ENCODE measurements around the gene RPL36. TPM values are rescaled to one million over a fixed set of nuclear protein-coding genes. Genes with fewer than 3 reads are reported as not detected.

RPL36 gene
- total and polyA plus RNA-seq, 10 donors = 294 to 2,825 (median 805) TPM

DNA sequence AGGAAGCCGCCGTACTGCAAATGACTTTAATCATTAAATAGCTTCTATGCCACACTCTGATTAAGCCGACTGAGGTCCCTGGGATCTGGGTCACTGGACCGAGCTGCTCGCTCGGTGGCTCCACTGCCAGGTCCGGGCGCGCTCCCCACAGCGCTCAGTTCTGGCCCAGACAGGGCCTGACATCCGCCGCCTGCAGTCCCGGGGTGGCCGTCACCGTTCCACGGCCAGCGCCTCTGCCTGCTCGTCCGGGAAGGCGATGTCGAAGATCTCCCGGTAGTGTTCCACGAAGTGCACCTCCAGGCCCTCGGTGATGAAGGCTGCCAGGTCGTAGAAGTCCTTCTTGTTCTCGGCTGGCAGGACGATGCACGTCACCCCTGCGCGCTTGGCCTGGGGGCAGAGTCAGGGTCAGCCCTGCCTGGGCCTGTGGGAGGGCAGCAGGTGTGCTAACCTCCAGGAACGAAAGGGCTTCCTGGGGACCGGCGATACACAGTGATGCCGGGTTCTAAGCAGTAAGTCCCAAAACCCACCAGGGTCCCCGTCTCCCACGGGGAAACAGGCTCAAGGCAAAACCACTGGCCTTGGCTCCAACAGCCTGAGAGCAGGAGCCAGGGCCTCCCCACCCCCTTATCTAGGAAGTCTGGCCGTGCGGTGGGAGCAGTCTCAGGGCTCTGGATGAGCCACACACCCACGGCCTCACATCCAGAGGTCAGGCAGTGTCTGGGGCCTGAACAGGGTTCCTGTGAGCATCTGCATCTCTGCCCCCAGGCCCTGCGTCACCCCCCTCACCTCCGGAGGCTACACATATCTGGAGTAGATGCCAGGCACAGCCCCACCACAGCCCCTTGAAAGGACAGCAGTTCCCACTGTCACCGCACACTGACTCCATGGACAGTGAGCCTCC, 2.0 kb downstream of the RPL36 start:
- intact Hi-C loops (cut with DNase I; ENCODE audit: low total_unique reads) = no loop called here
- peak; percentile 80 for DNase-seq
- 66 to 75% (median 68%) methylated on average over 14 to 42 of the region's 42 CpGs for WGBS, 5 donors
- H3K27ac ChIP-seq = peak overlapping the region in 7 of 8 donors; percentile 90 to 94 (median 94)
- peaks cover 4 to 59% (median 54%) of the 10 kb centered on the region in 6 donors for H3K36me3 ChIP-seq
- H3K4me3 ChIP-seq = peak overlapping the region; percentile 65 to 93 (median 80)
- peaks cover 14 to 67% (median 51%) of the 10 kb centered on the region in 6 donors for H3K4me1 ChIP-seq
- TF ChIP-seq, protein P1, sequence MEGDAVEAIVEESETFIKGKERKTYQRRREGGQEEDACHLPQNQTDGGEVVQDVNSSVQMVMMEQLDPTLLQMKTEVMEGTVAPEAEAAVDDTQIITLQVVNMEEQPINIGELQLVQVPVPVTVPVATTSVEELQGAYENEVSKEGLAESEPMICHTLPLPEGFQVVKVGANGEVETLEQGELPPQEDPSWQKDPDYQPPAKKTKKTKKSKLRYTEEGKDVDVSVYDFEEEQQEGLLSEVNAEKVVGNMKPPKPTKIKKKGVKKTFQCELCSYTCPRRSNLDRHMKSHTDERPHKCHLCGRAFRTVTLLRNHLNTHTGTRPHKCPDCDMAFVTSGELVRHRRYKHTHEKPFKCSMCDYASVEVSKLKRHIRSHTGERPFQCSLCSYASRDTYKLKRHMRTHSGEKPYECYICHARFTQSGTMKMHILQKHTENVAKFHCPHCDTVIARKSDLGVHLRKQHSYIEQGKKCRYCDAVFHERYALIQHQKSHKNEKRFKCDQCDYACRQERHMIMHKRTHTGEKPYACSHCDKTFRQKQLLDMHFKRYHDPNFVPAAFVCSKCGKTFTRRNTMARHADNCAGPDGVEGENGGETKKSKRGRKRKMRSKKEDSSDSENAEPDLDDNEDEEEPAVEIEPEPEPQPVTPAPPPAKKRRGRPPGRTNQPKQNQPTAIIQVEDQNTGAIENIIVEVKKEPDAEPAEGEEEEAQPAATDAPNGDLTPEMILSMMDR (IDR thresholded peaks at IDR 0.05 in 8 of 11, conservative IDR thresholded peaks at IDR 0.05 in 3 of 11) = no peak
- peak in 1 of 3 donors; percentile 52 for TF ChIP-seq POLR2AphosphoS5 (IDR thresholded peaks at IDR 0.05)
- no peaks in the 10 kb centered on the region for H3K27me3 ChIP-seq (replicated peaks in 1 of 7)
- no peaks in the 10 kb centered on the region for H3K9me3 ChIP-seq

- DNase-seq = peak; percentile 67
- H3K36me3 ChIP-seq = peaks cover 4 to 66% (median 56%) of the 10 kb centered on the region in 6 donors
- TF ChIP-seq POLR2AphosphoS5 (IDR thresholded peaks at IDR 0.05) (no peak), POLR2A (IDR thresholded peaks at IDR 0.05) (no peak)
- TF ChIP-seq, protein P1 (IDR thresholded peaks at IDR 0.05 in 8 of 11, conservative IDR thresholded peaks at IDR 0.05 in 3 of 11) = no peak
- peak overlapping the region in 1 of 8 donors; percentile 80 for H3K4me3 ChIP-seq
- H3K27ac ChIP-seq = peak overlapping the region in 5 of 8 donors; percentile 90 to 94 (median 94)
- intact Hi-C loops (cut with DNase I; ENCODE audit: low total_unique reads) = no loop called here
- H3K27me3 ChIP-seq (replicated peaks in 1 of 7) = no peaks in the 10 kb centered on the region
- 80 to 91% (median 84%) methylated on average over 7 of the region's 7 CpGs for WGBS, 5 donors
- peaks cover 8 to 60% (median 44%) of the 10 kb centered on the region in 6 donors for H3K4me1 ChIP-seq
- H3K9me3 ChIP-seq = no peaks in the 10 kb centered on the region
Observed at GRCh38 chr19:5692723-5693194, 2.7 kb downstream of the RPL36 start.

DNA sequence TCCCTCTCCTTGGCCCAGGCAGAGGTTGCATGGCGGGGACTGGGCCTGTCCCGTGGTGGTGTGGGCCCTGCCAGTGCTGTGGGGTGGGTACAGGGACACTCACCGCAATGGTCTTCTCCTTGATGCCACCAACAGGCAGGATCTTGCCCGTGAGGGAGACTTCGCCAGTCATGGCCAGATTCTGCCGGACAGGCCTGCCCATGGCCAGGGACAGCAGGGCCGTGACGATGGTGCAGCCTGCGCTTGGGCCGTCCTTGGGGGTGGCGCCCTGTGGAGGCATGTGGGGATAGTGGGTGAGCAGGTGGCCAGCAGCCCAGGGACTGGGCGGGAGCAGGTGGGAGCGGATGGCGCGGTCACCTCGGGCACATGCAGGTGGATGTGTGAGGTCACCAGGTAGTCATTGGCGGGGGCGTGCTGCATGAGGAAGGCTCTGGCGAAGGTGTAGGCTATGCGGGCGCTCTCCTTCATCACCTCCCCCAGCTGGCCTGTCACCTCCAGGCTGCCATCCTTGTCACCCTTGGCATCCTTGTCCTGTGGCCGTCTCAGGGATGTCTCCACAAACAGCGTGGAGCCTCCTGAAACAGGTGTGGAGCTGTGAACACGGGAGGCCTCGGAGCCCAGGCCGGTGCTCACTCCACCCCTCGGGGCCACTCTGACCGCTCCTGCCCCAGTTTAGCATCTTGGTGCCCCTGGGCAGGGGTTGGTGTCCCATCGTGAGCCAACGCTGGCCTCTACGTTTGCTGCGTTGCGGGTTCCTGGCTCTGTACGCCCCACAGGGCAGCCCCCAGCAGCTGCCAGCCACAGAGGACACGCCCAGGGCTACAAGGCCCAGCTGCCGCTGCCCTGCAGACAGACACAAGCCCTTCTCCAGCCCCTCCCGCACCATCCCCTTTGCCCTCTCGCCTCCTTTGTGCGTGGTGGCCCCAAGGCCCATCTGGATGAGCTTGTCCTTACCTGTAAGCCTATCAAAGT, 3.4 kb downstream of the RPL36 start:
- intact Hi-C loops (cut with DNase I; ENCODE audit: low total_unique reads) = no loop called here
- H3K27me3 ChIP-seq (replicated peaks in 1 of 7) = no peaks in the 10 kb centered on the region
- 79 to 88% (median 84%) methylated on average over 30 to 39 of the region's 39 CpGs for WGBS, 5 donors
- no peak overlapping the region for H3K4me3 ChIP-seq
- peaks cover 4 to 73% (median 62%) of the 10 kb centered on the region in 6 donors for H3K36me3 ChIP-seq
- peaks cover 8 to 54% (median 41%) of the 10 kb centered on the region in 6 donors for H3K4me1 ChIP-seq
- no peaks in the 10 kb centered on the region for H3K9me3 ChIP-seq
- DNase-seq = peak; percentile 80
- peak overlapping the region in 3 of 8 donors; percentile 92 to 94 (median 94) for H3K27ac ChIP-seq
- TF ChIP-seq, protein P1 (IDR thresholded peaks at IDR 0.05 in 8 of 11, conservative IDR thresholded peaks at IDR 0.05 in 3 of 11) = no peak
- peak; percentile 46 to 77 (median 53) for TF ChIP-seq POLR2AphosphoS5 (IDR thresholded peaks at IDR 0.05)
